ENCODE measurements around the gene MRAS. TPM values are rescaled to one million over a fixed set of nuclear protein-coding genes. Genes with fewer than 3 reads are reported as not detected.

MRAS gene
- total RNA-seq, 1 experiment from 2014 or later: 0.77 TPM

GRCh38 chr3:138361561-138361971 is 13.2 kb downstream of the MRAS start:
- ChIA-PET CTCF (no interaction called here), POLR2A (ENCODE audit: low non-redundant PET) (no interaction called here)
- intact Hi-C loops (cut with micrococcal nuclease; ENCODE audit: unreplicated experiment): no loop called here
- Histone ChIP-seq H3K36me3 (ENCODE audit: insufficient read depth, low read length, poor library complexity, severe bottlenecking) (no peaks in the 10 kb centered on the region), H3K4me1 (ENCODE audit: insufficient read depth, low read length, poor library complexity, severe bottlenecking) (no peaks in the 10 kb centered on the region), H3K9me3 (ENCODE audit: low read depth, low read length, poor library complexity, severe bottlenecking) (no peaks in the 10 kb centered on the region), H3K4me3 (ENCODE audit: low read depth, low read length, poor library complexity, severe bottlenecking) (no peak overlapping the region), H3K27me3 (replicated peaks; ENCODE audit: insufficient read depth, low read depth, low read length, poor library complexity) (no peaks in the 10 kb centered on the region), H3K27ac (ENCODE audit: low read depth, low read length, poor library complexity, severe bottlenecking) (no peak overlapping the region)
- no peak for DNase-seq (ENCODE audit: low spot score)
- no TSS peak for BruUV-seq (replicated peaks)
- TF ChIP-seq EZH2 (IDR thresholded peaks at IDR 0.05; ENCODE audit: borderline replicate concordance, low read depth, low read length, poor library complexity, severe bottlenecking) (no peak), CTCF (conservative IDR thresholded peaks at IDR 0.05; ENCODE audit: low read depth, low read length) (no peak)

GRCh38 chr3:138362538-138362937 is 14.2 kb downstream of the MRAS start:
- ChIA-PET CTCF (interaction anchor here (0.8 kb wide), 1 partner anchor 636 kb away, joined by 3 read pairs; no protein-coding TSS in a partner anchor), POLR2A (ENCODE audit: low non-redundant PET) (no interaction called here)
- BruUV-seq (replicated peaks): no TSS peak
- Histone ChIP-seq H3K27ac (ENCODE audit: low read depth, low read length, poor library complexity, severe bottlenecking) (no peak overlapping the region), H3K9me3 (ENCODE audit: low read depth, low read length, poor library complexity, severe bottlenecking) (no peaks in the 10 kb centered on the region), H3K4me1 (ENCODE audit: insufficient read depth, low read length, poor library complexity, severe bottlenecking) (no peaks in the 10 kb centered on the region), H3K4me3 (ENCODE audit: low read depth, low read length, poor library complexity, severe bottlenecking) (no peak overlapping the region), H3K27me3 (replicated peaks; ENCODE audit: insufficient read depth, low read depth, low read length, poor library complexity) (no peaks in the 10 kb centered on the region), H3K36me3 (ENCODE audit: insufficient read depth, low read length, poor library complexity, severe bottlenecking) (no peaks in the 10 kb centered on the region)
- DNase-seq (ENCODE audit: low spot score): no peak
- intact Hi-C loops (cut with micrococcal nuclease; ENCODE audit: unreplicated experiment): no loop called here
- TF ChIP-seq EZH2 (IDR thresholded peaks at IDR 0.05; ENCODE audit: borderline replicate concordance, low read depth, low read length, poor library complexity, severe bottlenecking) (no peak), CTCF (conservative IDR thresholded peaks at IDR 0.05; ENCODE audit: low read depth, low read length) (no peak)

GRCh38 chr3:138363322-138363721 is 14.9 kb downstream of the MRAS start:
- CTCF ChIA-PET: interaction anchor here (0.8 kb wide), 1 partner anchor 636 kb away, joined by 3 read pairs; no protein-coding TSS in a partner anchor
- H3K27me3 ChIP-seq (replicated peaks; ENCODE audit: insufficient read depth, low read depth, low read length, poor library complexity): no peaks in the 10 kb centered on the region
- H3K9me3 ChIP-seq (ENCODE audit: low read depth, low read length, poor library complexity, severe bottlenecking): no peaks in the 10 kb centered on the region
- POLR2A ChIA-PET (ENCODE audit: low non-redundant PET): no interaction called here
- no peak for TF ChIP-seq EZH2 (IDR thresholded peaks at IDR 0.05; ENCODE audit: borderline replicate concordance, low read depth, low read length, poor library complexity, severe bottlenecking)
- TF ChIP-seq CTCF (conservative IDR thresholded peaks at IDR 0.05; ENCODE audit: low read depth, low read length): no peak
- H3K4me3 ChIP-seq (ENCODE audit: low read depth, low read length, poor library complexity, severe bottlenecking): no peak overlapping the region
- BruUV-seq (replicated peaks): no TSS peak
- H3K27ac ChIP-seq (ENCODE audit: low read depth, low read length, poor library complexity, severe bottlenecking): no peak overlapping the region
- no peaks in the 10 kb centered on the region for H3K4me1 ChIP-seq (ENCODE audit: insufficient read depth, low read length, poor library complexity, severe bottlenecking)
- DNase-seq (ENCODE audit: low spot score): no peak
- no peaks in the 10 kb centered on the region for H3K36me3 ChIP-seq (ENCODE audit: insufficient read depth, low read length, poor library complexity, severe bottlenecking)
- intact Hi-C loops (cut with micrococcal nuclease; ENCODE audit: unreplicated experiment): no loop called here

All from A673 (cell line).